ENCODE results near the gene SUCLG2. TPM values are rescaled to one million over a fixed set of nuclear protein-coding genes. Genes with fewer than 3 reads are reported as not detected.

The SUCLG2 gene
- total RNA-seq, 1 experiment from 2014 or later = 38.5 TPM

GRCh38 chr3:67622652-67623051, 31.8 kb downstream of the SUCLG2 start:
- TF ChIP-seq CTCF (conservative IDR thresholded peaks at IDR 0.05) = no peak
- no peak overlapping the region for H4K8ac ChIP-seq (replicated peaks; ENCODE audit: insufficient read length, low read depth, low read length)
- H3T11ph ChIP-seq (ENCODE audit: low read length) = no peak overlapping the region
- no peak overlapping the region for H2BK120ac ChIP-seq (ENCODE audit: low read depth, low read length, poor library complexity, severe bottlenecking)
- H3K79me1 ChIP-seq (ENCODE audit: insufficient read depth, low read depth, low read length, poor library complexity, severe bottlenecking) = no peaks in the 10 kb centered on the region
- no peak overlapping the region for H2BK5ac ChIP-seq (ENCODE audit: insufficient read length, low read length)
- no peaks in the 10 kb centered on the region for H3K9me3 ChIP-seq (ENCODE audit: control insufficient read depth, low read depth, low read length)
- no peak overlapping the region for H3K14ac ChIP-seq (ENCODE audit: insufficient read depth, low read length)
- no CpG with 5 or more reads among the region's 2 CpGs for WGBS (ENCODE audit: extremely low coverage, insufficient read length, low lambda C conversion rate)
- H3K4ac ChIP-seq (ENCODE audit: low read depth, low read length) = no peak overlapping the region
- H3K27me3 ChIP-seq (ENCODE audit: insufficient read depth, low read length) = no peaks in the 10 kb centered on the region
- Mint-ChIP-seq H3K4me1 (peaks cover 5 to 8% of the 10 kb centered on the region in 2 experiments), H3K27ac (no peak overlapping the region), H3K27me3 (ENCODE audit: low read depth) (no peaks in the 10 kb centered on the region), H3K9me3 (no peaks in the 10 kb centered on the region), H3K36me3 (ENCODE audit: insufficient read depth in 1 of 3, low read depth in 3 of 3) (peaks cover 9 to 17% (median 12%) of the 10 kb centered on the region in 3 experiments), H3K4me3 (no peak overlapping the region)
- no peak overlapping the region for H3K27ac ChIP-seq (ENCODE audit: insufficient read length, low read depth, low read length)
- no peak overlapping the region for H3K9ac ChIP-seq (ENCODE audit: extremely low read depth, insufficient read length, low read length)
- H4K5ac ChIP-seq (ENCODE audit: insufficient read length, low read depth, low read length) = no peak overlapping the region
- DNase-seq = no peak
- no peak overlapping the region for H2BK20ac ChIP-seq (ENCODE audit: low read depth, low read length, poor library complexity, severe bottlenecking)
- H3K56ac ChIP-seq (ENCODE audit: insufficient read length, low read depth, low read length) = no peak overlapping the region
- H4K20me1 ChIP-seq (ENCODE audit: control insufficient read depth, insufficient read depth, insufficient read length) = no peaks in the 10 kb centered on the region
- H3K23me2 ChIP-seq (ENCODE audit: insufficient read length, low read depth, low read length, poor library complexity, severe bottlenecking) = no peaks in the 10 kb centered on the region
- no peak overlapping the region for H2AK5ac ChIP-seq (ENCODE audit: insufficient read length, low read length)
- H4K91ac ChIP-seq (ENCODE audit: insufficient read length, low read depth, low read length) = no peak overlapping the region
- no peak overlapping the region for H3K18ac ChIP-seq (ENCODE audit: insufficient read length, low read depth, low read length)
- peaks cover 4% of the 10 kb centered on the region; the same call in 1 of the 2 replicates for H3K4me1 ChIP-seq (ENCODE audit: insufficient read depth, low read length)
- no peak overlapping the region for H3K4me2 ChIP-seq (ENCODE audit: insufficient read depth, insufficient read length, low read length)
- no peak overlapping the region for H2BK15ac ChIP-seq (ENCODE audit: low read depth, low read length)
- H3K79me2 ChIP-seq (ENCODE audit: insufficient read depth, low read length) = no peaks in the 10 kb centered on the region
- H3K23ac ChIP-seq (ENCODE audit: insufficient read length, low read depth, low read length) = no peak overlapping the region
- H2AFZ ChIP-seq (ENCODE audit: low read length) = no peak overlapping the region
- H2BK12ac ChIP-seq (ENCODE audit: insufficient read length, low read depth, low read length) = no peak overlapping the region

Measured in H9 (cell line).